GM19463 (cell line): Measurements from ENCODE around the gene NDNF.

ENCODE experiments used
- ATAC-seq: cut with Tn5 transposase; IDR thresholded peaks from one replicate; pipeline ENCODE4 v1.9.1; 2021; ENCODE audit warnings: mild to moderate bottlenecking, moderate library complexity; ENCODE audit not compliant: unreplicated experiment

Gene NDNF

GRCh38 chr4:121071640-121072223, 603 bp downstream of the NDNF start:
- no peak for ATAC-seq

GRCh38 chr4:121070696-121071639, 1.4 kb downstream of the NDNF start:
- no peak for ATAC-seq

- ATAC-seq = no peak
Measured at GRCh38 chr4:121070274-121070673, 2.1 kb downstream of the NDNF start.

GRCh38 chr4:121069430-121069829, 2.9 kb downstream of the NDNF start:
- ATAC-seq = no peak

- no peak for ATAC-seq
Measured at GRCh38 chr4:121064482-121064881, 7.9 kb downstream of the NDNF start.

- no peak for ATAC-seq
Measured at GRCh38 chr4:121062521-121062920, 9.8 kb downstream of the NDNF start.

- no peak for ATAC-seq
Measured at GRCh38 chr4:121061861-121062260, 10.5 kb downstream of the NDNF start.

- no peak for ATAC-seq
Measured at GRCh38 chr4:121061215-121061614, 11.1 kb downstream of the NDNF start.

GRCh38 chr4:121057466-121057922, 14.8 kb downstream of the NDNF start:
- ATAC-seq = no peak

GRCh38 chr4:121056066-121056465, 16.3 kb downstream of the NDNF start:
- no peak for ATAC-seq

- no peak for ATAC-seq
Measured at GRCh38 chr4:121054373-121054772, 18.0 kb downstream of the NDNF start.

- ATAC-seq = no peak
Measured at GRCh38 chr4:121053601-121054143, 18.7 kb downstream of the NDNF start.

GRCh38 chr4:121050300-121050699, 22.0 kb downstream of the NDNF start:
- no peak for ATAC-seq

- ATAC-seq = no peak
Measured at GRCh38 chr4:121049072-121049599, 23.2 kb downstream of the NDNF start.

- no peak for ATAC-seq
Measured at GRCh38 chr4:121048165-121048564, 24.2 kb downstream of the NDNF start.

GRCh38 chr4:121041307-121042090, 30.8 kb downstream of the NDNF start:
- ATAC-seq = peak; percentile 100

GRCh38 chr4:121034017-121034416, 38.3 kb downstream of the NDNF start:
- ATAC-seq = no peak

GRCh38 chr4:121030711-121031110, 41.6 kb downstream of the NDNF start:
- ATAC-seq = no peak

GRCh38 chr4:121030131-121030530, 42.2 kb downstream of the NDNF start:
- no peak for ATAC-seq

- no peak for ATAC-seq
Measured at GRCh38 chr4:121026034-121026433, 46.3 kb downstream of the NDNF start.

- ATAC-seq = no peak
Measured at GRCh38 chr4:121025540-121025939, 46.8 kb downstream of the NDNF start.
